NAMALWA (cell line): ENCODE results near the gene DBP.
A peak's percentile ranks its signal among the peaks of the same experiment; 100 is the strongest.
"Not testable (repeated sequence)": the region's sequence is repeated elsewhere in the genome, so short reads cannot be mapped to it uniquely, and the experiment has no call there.

Source experiments
- DNase-seq: peaks from one replicate; pipeline ENCODE4 v3.0.0-alpha.2; 2015; ENCODE audit warnings: low spot score

The DBP gene

DNA sequence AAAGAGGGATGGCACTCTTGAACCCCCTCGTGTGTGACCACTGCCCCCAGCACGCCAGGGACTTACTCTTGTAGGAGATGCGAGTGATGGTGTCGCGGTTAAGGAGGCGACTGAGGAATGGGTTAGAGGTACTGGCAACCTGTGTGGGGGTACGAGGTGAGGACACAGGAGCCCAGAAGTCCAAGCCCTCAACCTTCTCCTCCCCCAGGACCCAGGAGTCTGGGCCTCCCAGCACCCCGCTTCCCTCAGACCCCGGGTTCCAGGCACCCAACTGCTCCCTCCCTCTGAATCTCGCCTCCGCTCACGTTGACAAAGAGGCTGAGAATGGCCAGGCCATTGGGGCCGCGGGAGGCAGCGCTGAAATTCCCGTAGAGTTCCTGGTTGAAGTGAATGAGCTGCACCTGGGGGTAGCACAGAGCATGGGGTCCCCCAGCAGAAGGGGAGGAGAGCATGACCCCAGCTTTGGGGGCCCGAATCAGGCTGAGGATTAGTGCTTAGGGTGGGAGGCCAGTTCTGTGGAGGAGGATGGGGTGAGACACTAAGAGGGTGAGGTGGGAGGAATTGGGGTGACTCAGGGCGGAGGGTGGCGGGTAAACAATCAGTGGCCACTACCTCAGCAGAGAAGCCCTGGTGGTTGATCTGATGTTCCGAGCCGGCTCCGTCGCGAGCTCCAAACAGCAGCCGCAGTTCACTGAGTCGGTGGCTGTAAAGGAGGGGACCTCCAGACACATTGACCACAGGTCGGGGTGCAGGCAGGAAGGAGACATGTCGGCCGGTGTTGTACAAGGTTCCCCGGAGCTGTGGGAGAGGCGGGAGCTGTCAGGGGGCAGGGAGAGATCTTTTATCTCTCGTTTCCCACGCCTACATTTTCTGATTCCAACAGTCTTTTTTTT, 2.5 kb upstream of the DBP start:
- DNase-seq = no peak

DNA sequence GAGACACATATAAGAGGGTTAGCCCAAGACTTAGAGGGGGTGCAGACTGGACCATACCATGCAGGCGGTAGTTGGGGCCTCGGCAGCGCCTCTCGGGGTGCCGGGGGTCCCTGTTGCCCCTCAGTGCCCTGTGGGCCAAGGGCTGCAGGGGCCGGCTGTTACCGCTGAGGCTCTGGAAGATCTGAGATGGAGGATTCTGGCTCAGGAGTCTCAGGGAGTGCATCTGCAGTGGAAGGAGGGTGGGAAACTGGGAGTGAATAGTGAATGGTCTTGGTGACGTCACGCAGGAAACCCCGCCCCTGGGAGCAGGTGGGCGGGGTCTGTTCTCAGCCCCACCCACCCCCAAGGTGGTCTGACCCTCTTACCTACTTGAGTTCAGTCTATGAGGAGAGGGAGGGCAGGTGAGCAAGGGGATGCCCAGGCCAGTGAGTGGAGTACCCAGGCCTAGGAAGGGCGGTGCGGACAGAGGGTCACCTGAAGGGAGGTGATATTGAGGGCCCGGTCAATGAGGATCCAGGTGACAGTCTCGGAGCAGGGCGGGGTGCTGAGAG, 1.7 kb upstream of the DBP start:
- DNase-seq = peak; percentile 43

DNA sequence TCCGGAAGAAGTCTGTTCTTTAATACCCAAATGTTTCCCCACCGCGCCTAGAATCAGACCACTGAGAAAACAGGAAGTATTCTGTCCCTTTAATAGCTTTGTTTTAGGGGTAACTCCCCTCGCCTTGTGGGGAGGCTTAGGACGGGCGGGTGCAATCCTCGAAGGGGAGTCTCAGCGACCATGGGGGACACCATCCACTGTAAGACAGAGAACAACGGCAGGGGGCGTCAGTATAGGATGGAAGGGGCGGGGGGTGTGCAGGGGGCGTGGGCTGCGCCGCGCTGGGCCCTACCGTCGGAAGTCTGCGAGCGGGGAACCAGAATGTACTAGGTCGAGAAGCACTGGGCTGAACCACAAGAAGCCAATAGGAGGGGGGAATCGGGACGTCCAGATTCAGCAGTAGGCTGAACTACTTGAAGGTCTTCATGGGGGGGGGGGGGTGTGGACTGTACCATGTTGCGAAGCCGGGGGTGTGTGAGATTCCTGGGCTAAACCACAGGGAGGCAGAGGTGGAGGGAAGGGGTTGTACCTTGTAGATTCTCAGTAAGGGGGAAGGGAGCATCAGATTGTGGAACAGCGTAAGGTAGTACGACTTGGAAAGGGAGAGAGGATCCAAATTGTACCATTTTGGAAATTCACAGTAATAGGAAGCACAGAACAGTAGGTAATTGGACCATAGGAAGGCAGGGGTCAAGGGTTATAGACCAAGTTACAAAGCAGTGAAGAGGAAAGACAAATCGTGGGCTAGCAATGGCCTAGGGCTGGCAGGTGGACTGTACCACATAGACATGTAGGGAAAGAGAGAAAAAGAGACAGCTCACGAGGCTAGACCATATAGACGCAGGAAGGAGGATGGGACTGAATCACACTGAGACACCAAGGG, 1.0 kb upstream of the DBP start:
- DNase-seq = peak; percentile 95

DNA sequence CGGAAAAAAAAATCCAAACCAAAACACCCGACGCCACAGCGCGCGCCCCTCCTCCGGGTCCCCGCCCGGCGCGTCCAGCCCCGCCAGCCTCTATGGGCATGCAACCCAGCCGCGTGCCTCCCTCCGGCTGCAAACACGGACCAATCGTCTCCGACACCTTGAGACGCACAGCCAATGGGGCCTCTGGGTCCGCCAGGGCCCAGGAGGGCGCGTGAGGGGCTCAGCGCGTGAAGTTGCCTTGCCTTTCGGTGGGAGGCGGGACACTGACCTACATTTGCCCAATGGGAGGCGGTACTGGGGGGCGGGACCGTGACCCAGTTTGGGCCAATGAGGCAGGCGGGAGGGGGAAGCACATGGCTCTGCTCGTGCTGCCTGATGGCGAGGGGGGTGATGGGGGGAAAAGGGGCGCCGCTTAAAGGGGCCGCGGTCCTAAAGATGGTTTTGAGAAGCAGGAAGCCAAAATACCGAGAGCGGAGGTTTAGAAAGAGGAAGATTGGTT, 319 bp upstream of the DBP start:
- peak; percentile 100 for DNase-seq

DNA sequence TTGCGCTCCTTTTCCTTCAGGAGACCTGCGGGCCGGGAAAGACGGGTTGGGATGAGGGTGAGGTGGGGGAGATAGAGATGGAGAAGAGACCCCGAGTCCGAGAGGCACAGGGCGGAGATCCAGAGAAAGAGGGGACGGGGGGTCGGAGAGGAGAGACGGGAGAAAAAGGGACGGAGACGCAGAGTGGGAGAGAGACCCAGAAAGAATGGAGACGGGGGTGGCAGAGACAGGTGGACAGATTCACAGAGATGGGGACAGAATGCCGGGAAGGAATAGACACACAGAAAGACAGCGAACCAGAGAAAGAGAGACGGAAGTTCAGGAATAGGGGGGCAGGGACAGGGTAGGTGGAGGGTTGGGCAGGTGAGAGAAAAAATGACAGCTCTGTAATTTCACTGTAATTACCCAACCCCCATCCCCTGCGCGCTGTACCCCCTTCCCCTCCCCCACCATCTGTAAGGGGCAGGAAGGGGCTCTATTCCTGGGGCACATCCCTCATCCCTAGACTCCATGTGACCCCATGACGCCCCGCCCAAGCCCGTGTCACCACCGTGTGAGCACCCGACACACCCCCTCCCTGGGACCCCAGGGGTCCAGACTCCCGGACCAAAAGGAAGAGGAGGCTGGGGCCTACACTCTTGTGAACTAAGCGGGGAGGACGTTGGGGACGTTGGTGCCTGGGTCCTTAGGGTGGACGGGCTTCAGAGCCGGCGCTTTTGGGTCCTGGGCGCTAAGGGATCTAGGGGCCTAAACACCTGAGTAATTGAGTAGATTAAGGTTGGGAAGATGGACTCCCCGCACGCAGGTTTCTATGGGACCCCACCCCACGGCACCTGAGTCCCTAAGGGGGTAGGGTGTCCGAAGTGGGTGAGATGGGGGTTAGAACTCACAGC, 967 bp downstream of the DBP start:
- peak; percentile 56 for DNase-seq

DNA sequence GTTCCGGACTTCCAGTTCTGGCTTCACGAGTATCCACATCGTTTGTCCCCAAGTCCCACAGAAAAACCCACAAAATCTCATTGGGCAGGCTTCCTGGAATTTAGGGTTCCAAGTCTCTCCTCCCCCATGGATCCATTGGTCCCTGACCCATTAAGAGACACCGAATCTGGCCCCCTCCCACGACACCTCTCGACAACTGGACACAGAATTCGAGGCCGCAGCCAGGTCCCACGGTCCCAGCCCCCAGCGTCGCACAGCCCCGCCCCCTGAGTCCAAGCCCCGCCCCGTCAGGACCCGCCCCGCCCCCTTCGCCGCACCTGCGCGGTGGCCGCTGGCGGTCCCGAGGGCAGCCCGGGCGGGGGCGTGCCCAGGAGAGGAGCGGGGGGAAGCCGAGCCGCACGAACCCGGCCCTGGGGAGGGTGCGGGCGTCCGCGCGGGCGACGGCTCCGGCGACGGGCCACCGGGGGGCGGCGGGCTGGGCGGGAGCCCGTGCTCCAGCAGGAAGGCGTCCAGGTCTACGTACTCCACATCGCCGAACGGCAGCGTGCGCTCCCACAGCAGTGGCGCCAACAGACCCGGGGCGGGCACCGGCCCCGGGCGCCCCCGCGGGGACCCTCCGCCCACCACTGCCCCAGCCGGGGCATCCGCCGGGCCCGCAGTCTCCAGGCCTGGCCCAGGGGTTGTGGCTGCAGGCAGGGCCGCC, 1.8 kb downstream of the DBP start:
- peak; percentile 83 for DNase-seq

DNA sequence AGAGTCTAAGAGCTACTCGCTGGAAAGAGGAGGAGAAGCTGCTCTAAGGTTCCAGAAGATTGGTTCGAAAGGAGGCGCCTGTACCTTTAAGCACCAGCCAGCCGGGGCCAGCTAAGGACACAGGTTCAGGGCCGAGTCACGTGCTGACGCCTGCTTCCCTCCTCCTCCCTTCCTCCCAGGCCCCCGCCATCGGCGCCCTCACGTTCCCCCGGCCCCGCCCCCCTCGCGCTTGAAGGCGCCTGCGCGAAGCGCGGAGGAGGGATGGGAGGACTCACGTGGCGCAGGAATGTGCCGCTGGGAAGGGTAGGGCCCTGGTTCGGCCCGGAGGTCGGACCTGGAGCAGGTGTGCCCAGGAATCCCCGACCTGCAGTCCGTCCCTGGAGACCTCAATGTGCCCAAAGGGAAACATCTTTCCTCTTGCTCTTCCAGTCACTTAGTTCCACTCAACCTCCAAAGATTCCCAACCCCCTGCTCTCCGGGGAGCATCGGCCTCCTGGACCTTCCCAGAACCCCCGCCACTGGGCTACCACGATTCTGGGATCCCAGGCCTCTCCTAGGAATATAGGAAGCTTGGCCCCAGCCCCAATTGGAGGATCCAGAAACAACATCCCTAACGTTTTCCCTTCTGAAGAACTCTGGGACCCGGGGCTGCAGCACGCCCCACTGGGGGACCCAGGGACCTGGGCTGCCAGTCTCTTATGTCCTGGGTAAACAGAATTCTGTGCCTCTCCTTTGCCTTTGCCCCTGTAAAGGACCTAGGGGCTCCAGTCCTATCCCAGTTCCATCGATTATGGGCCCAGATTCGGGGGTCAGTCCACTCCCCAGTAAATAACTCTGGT, 2.5 kb downstream of the DBP start:
- DNase-seq = peak; percentile 93

DNA sequence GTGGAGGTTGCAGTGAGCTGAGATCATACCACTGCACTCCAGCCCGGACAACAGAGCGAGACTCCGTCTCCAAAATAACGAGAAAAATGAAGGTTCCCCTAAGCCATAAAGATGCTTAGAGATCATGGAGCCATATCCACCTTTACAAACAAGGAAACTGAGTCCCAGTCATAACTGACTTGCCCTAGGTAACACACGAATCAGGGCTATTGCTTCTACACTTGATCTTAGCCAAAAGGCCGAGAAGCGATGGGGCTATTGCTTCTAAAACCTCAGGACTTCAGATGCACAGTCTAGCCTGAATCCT, 3.2 kb downstream of the DBP start:
- no peak for DNase-seq

DNA sequence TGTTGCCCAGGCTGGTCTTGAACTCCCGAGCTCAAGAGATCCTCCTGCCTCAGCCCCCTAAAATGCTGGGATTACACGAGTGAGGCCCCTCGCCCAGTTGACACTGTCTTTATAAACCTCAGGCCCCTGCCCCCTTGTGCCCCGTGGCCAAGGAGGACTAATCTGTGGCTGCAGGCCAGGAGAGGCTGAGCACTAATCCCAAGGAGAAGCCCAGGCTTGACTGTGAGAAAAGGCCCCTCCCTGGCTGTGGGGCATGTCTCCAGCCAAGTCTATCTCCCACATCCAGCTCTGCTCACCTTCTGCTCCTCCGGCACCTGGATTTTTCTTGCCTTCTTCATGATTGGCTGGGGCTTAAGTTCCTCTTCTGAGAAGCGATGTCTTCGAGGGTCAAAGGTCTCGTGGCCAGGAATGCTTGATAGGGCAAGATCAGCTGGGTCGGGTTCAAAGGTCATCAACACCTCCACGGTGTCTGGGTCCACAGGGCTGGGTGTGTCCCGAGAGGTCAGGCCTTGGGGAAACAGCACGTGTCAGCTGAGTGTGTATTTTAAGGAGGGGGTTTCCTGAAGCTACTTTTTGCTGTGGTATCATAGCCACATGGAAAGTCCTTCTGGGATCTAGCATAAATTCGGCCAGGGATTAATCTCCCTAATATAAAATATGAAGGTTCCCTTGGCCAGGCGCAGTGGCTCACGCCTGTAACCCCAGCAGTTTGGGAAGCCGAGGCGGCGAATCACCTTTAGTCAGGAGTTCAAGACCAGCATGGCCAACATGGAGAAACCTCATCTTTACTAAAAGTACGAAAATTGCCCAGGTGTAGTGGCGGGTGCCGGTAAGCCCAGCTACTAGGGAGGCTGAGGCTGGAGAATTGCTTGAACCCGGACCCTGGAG, 3.8 kb downstream of the DBP start:
- no peak for DNase-seq

DNA sequence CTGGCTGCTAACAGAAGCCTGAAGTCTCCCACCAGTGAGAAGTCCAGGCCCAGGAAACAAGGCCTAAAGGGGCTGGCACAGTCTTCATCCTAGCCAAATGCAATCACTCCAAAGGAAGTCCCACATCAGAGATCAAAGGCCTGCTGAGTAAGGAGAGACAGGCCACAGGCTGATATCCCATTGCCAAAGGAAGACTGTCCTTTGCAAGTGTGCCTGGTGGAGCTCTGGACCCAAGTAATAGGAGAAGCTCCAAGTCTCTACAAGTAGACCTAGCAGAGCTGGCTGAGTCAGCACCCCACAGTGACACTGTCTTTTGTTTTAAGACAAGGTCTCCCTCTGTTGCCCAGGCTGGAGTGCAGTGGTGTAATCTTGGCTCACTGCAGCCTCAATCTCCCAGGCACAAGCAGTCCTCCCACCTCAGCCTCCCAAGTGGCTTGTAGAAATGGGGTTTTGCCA, 4.5 kb downstream of the DBP start:
- no peak for DNase-seq

DNA sequence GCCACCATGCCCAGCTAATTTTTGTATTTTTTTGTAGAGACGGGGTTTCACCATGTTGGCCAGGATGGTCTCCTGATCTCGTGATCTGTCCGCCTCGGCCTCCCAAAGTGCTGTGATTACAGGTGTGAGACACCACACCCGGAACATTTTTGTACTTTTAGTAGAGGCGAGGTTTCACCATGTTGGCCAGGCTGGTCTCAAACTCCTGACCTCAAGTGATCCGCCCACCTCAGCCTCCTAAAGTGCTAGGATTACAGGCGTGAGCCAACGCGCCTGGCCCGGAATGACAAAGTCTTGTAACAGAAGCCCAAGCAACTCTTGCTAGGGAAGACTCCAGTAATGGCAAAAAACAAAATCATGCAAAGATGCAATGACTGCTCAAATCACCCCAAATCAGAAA, 4.9 kb downstream of the DBP start:
- DNase-seq = not testable (repeated sequence)

DNA sequence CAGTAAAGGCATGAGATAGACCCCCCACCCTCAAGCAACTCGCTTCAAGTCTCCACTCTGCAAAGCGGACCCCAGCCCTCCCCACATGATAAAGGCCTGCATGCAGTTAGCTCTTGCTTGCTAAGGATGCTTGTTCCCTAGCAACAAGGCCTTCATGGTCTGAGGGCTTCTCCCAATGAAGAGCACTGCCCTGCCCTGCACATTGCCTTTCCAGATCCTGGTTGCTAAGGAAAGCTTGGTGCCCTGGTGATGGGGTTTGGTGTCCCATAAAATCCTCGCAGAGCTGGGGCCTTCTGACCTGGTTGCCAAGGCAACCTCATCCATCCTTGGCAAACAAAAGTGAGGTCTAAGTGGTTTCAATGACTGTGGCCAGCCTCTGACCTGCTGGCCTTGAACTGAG, 6.0 kb downstream of the DBP start:
- DNase-seq = no peak

DNA sequence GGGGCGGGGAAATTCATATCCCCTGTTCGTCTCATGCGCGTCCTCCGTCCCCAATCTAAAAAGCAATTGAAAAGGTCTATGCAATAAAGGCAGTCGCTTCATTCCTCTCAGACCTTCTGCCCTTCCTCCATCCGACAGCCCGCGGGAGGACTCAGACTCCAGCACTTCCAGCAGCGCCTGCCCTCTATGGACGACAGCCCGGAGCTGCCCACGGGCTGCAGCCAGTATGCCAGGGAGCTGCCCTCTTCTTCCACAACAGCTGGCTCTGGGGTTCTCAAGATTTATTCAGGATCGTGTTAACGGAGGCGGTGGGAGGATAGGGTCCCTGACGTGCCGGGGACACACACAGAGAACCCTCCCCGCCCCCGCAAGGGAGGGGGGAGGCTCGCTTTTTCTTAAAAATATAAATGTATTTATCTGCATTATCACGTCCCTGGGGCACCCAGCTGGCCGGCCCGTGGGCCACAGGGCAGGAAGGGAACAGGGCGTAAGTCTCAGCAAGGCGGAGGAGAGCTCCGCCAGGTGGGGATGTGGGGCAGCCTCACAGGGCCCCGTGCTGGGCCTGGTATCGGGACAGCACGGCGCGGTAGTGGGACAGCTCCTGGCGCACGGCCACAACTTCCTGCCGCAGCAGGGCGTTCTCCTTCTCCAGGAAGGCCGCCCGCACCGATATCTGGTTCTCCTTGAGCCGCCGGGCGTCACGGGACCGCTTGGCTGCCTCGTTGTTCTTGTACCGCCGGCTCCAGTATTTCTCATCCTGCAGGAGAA, 6.7 kb downstream of the DBP start:
- DNase-seq = no peak

DNA sequence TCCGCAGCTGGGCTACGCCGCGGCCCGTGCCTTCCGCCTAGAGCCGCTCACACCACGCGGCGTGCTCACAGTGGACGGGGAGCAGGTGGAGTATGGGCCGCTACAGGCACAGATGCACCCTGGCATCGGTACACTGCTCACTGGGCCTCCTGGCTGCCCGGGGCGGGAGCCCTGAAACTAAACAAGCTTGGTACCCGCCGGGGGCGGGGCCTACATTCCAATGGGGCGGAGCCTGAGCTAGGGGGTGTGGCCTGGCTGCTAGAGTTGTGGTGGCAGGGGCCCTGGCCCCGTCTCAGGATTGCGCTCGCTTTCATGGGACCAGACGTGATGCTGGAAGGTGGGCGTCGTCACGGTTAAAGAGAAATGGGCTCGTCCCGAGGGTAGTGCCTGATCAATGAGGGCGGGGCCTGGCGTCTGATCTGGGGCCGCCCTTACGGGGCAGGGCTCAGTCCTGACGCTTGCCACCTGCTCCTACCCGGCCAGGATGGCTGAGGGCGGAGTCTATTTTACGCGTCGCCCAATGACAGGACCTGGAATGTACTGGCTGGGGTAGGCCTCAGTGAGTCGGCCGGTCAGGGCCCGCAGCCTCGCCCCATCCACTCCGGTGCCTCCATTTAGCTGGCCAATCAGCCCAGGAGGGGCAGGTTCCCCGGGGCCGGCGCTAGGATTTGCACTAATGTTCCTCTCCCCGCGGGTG, 7.4 kb downstream of the DBP start:
- DNase-seq = no peak

DNA sequence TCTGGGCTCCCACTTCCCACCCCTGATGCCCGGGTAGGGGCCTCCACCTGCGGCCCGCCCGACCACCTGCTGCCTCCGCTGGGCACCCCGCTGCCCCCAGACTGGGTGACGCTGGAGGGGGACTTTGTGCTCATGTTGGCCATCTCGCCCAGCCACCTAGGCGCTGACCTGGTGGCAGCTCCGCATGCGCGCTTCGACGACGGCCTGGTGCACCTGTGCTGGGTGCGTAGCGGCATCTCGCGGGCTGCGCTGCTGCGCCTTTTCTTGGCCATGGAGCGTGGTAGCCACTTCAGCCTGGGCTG, 7.9 kb downstream of the DBP start:
- DNase-seq = no peak

DNA sequence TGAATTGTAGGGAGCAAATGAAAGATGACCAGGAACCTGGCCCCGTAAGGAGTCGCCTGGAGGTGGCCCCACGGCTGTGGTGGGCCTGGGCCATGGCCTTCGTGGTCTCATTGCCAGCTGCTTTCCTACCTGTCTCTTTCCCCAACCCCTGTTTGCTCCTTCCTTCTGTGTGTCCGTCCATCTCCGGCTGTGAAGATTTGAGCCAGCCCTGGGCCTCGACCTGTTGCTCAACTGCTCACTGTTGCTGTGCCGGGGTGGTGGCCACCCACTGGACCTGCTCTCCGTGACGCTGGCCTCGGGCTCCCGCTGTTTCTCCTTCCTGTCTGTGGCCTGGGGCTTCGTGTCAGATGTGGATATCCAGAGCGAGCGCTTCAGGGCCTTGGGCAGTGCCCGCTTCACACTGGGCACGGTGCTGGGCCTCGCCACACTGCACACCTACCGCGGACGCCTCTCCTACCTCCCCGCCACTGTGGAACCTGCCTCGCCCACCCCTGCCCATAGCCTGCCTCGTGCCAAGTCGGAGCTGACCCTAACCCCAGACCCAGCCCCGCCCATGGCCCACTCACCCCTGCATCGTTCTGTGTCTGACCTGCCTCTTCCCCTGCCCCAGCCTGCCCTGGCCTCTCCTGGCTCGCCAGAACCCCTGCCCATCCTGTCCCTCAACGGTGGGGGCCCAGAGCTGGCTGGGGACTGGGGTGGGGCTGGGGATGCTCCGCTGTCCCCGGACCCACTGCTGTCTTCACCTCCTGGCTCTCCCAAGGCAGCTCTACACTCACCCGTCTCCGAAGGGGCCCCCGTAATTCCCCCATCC, 8.5 kb downstream of the DBP start:
- DNase-seq = no peak

DNA sequence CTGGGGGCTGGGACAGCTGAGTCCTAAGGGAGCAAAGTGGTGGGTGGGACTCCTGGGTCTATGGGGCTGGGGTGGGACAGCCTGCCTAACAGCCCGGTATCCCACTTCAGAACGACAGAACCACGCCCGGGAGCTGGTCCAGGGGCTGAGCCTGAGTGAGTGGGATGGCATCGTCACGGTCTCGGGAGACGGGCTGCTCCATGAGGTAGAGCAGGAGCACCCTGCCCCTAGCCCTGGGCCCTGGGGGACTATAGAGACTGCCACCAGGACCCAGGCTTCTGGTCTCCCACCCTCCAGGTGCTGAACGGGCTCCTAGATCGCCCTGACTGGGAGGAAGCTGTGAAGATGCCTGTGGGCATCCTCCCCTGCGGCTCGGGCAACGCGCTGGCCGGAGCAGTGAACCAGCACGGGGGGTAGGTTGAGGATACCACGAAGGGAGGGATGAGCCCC, 9.3 kb downstream of the DBP start:
- no peak for DNase-seq
